PFSK-1 (cell line): ENCODE data around the gene KDM3B.

Experiments used
- FOXP2 ChIP-seq: optimal IDR thresholded peaks from 2 replicates; pipeline ENCODE3; 2011; ENCODE audit warnings: borderline replicate concordance, control low read depth, inconsistent platforms; ENCODE audit not compliant: insufficient read depth; ENCODE audit errors: extremely low read length, extremely low read depth
- POLR2AphosphoS5 ChIP-seq: IDR thresholded peaks from 2 replicates; pipeline ENCODE4 v1.6.1; 2012; ENCODE audit warnings: low read depth, mild to moderate bottlenecking, control low read depth, low read length, moderate library complexity
- REST ChIP-seq, 2 experiments: IDR thresholded peaks; 2 replicates each; pipeline versions ENCODE4 v1.6.1 to v1.8.0; 2011 to 2012; ENCODE audit warnings: low read depth in 2 of 2, low read length in 2 of 2, control low read depth in 1 of 2, inconsistent platforms in 1 of 2, mild to moderate bottlenecking in 1 of 2, moderate library complexity in 1 of 2; ENCODE audit not compliant: insufficient read depth in 1 of 2
- SIN3A ChIP-seq: IDR thresholded peaks from 2 replicates; pipeline ENCODE4 v1.6.1; 2012; ENCODE audit warnings: mild to moderate bottlenecking, low read length, moderate library complexity, borderline replicate concordance; ENCODE audit not compliant: insufficient read depth
- TAF1 ChIP-seq: IDR thresholded peaks from 2 replicates; pipeline ENCODE4 v1.6.1; 2012; ENCODE audit warnings: low read length, control low read depth, borderline replicate concordance; ENCODE audit not compliant: insufficient read depth

The KDM3B gene

GRCh38 chr5:138466900-138467710 is 114.6 kb downstream of the KDM3B start:
- TF ChIP-seq FOXP2 = no peak
- TF ChIP-seq REST (IDR thresholded peaks at IDR 0.05; ENCODE audit: insufficient read depth in 1 of 2, low read depth in 2 of 2, low read length in 2 of 2) = no peak
- no peak for TF ChIP-seq TAF1
- TF ChIP-seq SIN3A = no peak
- no peak for TF ChIP-seq POLR2AphosphoS5

- TF ChIP-seq REST (IDR thresholded peaks at IDR 0.05; ENCODE audit: insufficient read depth in 1 of 2, low read depth in 2 of 2, low read length in 2 of 2) = no peak
Observed at GRCh38 chr5:138467711-138468132, 115.2 kb downstream of the KDM3B start.

- TF ChIP-seq POLR2AphosphoS5 (no peak), REST (IDR thresholded peaks at IDR 0.05; ENCODE audit: insufficient read depth in 1 of 2, low read depth in 2 of 2, low read length in 2 of 2) (no peak), TAF1 (no peak), FOXP2 (no peak), SIN3A (no peak)
Observed at GRCh38 chr5:138468133-138468965, 115.9 kb downstream of the KDM3B start.

- no peak for TF ChIP-seq TAF1
- TF ChIP-seq FOXP2 = no peak
- TF ChIP-seq POLR2AphosphoS5 = no peak
- TF ChIP-seq SIN3A = no peak
- TF ChIP-seq REST (IDR thresholded peaks at IDR 0.05; ENCODE audit: insufficient read depth in 1 of 2, low read depth in 2 of 2, low read length in 2 of 2) = no peak
Observed at GRCh38 chr5:138468966-138469539, 116.6 kb downstream of the KDM3B start.
